PFSK-1 (cell line): ENCODE data around the gene C10orf67.

Experiments used
- POLR2AphosphoS5 ChIP-seq: IDR thresholded peaks from 2 replicates; pipeline ENCODE4 v1.6.1; 2012; ENCODE audit warnings: low read depth, mild to moderate bottlenecking, control low read depth, low read length, moderate library complexity
- SIN3A ChIP-seq: IDR thresholded peaks from 2 replicates; pipeline ENCODE4 v1.6.1; 2012; ENCODE audit warnings: mild to moderate bottlenecking, low read length, moderate library complexity, borderline replicate concordance; ENCODE audit not compliant: insufficient read depth
- TAF1 ChIP-seq: IDR thresholded peaks from 2 replicates; pipeline ENCODE4 v1.6.1; 2012; ENCODE audit warnings: low read length, control low read depth, borderline replicate concordance; ENCODE audit not compliant: insufficient read depth

DNA sequence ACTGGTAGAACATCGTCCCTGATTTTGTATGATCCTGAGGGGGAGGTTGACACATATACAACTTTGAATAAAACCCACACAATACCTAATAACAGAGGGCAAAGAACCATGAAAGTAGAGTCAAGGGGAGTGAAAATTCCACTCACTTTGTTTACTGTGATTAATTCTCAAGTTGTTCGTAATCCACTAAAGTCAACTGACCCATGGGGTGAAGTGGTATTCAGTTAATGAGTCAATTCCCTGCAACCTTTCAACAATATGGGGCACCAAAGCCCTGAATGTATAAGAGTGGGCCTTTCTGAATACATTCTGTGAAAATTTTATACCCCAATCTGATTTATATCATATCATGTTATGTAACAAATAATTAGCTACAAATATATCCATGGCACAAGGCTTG is 39.0 kb upstream of the C10orf67 start:
- TF ChIP-seq POLR2AphosphoS5 (no peak), TAF1 (no peak), SIN3A (no peak)
